OCI-LY7 (cell line): ENCODE measurements around the gene IL1RAPL1. TPM values are rescaled to one million over a fixed set of nuclear protein-coding genes. Genes with fewer than 3 reads are reported as not detected.

Experiments used
- BruUV-seq: library from RNA; stranded (reverse); fragments of 400-500 nt; replicated peaks from 2 replicates; lab custom pipeline; 2021; lab: Mats Ljungman, UMichigan
- CTCF ChIA-PET: fragments of 300-600 bp; sonication (Branson Sonifier 250); formaldehyde crosslinking; loops from one replicate; lab custom pipeline; 2022; ENCODE audit warnings: antibody characterized with exemption; ENCODE audit not compliant: unreplicated experiment; lab: Charles Lee
- POLR2A ChIA-PET: fragments of 300-600 bp; sonication (Branson Sonifier 250); formaldehyde crosslinking; loops from one replicate; lab custom pipeline; 2022; ENCODE audit warnings: antibody characterized with exemption; lab: Charles Lee
- DNase-seq: peaks from one replicate; pipeline ENCODE4 v3.0.0-alpha.2; 2015; ENCODE audit warnings: low spot score
- H2AFZ ChIP-seq: fragments of 200-600 bp; sonication (generic), shearing (Covaris generic); 2 replicates; pipeline ENCODE4 v1.6.1; 2014; ENCODE audit warnings: mild to moderate bottlenecking, antibody characterized with exemption, low read length, moderate library complexity
- H3K27ac ChIP-seq: fragments of 200-600 bp; sonication (generic); 2 replicates; pipeline ENCODE4 v1.5.1; 2014; ENCODE audit warnings: mixed run types, low read depth, mild to moderate bottlenecking, moderate library complexity, low read length, inconsistent platforms; ENCODE audit not compliant: poor library complexity, severe bottlenecking
- H3K36me3 ChIP-seq: fragments of 200-600 bp; sonication (generic); 2 replicates; pipeline ENCODE4 v1.6.1; 2014; ENCODE audit warnings: mild to moderate bottlenecking, antibody characterized with exemption, low read length, moderate library complexity, mixed read lengths; ENCODE audit not compliant: insufficient read depth
- H3K4me1 ChIP-seq: fragments of 200-600 bp; sonication (generic); 2 replicates; pipeline ENCODE4 v1.5.1; 2014; ENCODE audit warnings: mild to moderate bottlenecking, low read length; ENCODE audit not compliant: insufficient read depth, poor library complexity, severe bottlenecking
- H3K4me2 ChIP-seq: fragments of 200-600 bp; sonication (generic); 2 replicates; pipeline ENCODE4 v1.6.1; 2014; ENCODE audit warnings: mild to moderate bottlenecking, low read length
- H3K4me3 ChIP-seq: fragments of 200-600 bp; sonication (generic); 2 replicates; pipeline ENCODE4 v1.5.1; 2014; ENCODE audit warnings: mild to moderate bottlenecking, low read depth, low read length; ENCODE audit not compliant: poor library complexity, severe bottlenecking
- H3K79me2 ChIP-seq: fragments of 200-600 bp; sonication (generic); 2 replicates; pipeline ENCODE4 v1.6.1; 2016; ENCODE audit warnings: low read depth, mild to moderate bottlenecking, low read length, moderate library complexity, mixed read lengths; ENCODE audit not compliant: insufficient read depth
- H3K9me2 ChIP-seq: fragments of 200-600 bp; sonication (generic); 2 replicates; pipeline ENCODE4 v1.6.1; 2016; ENCODE audit warnings: mild to moderate bottlenecking, low read length, mixed read lengths; ENCODE audit not compliant: insufficient read depth
- H3K9me3 ChIP-seq: fragments of 200-600 bp; sonication (generic); 2 replicates; pipeline ENCODE4 v1.6.1; 2014; ENCODE audit warnings: mild to moderate bottlenecking, mixed run types, low read length, mixed read lengths
- H4K20me1 ChIP-seq: fragments of 200-600 bp; sonication (generic); 2 replicates; pipeline ENCODE4 v1.6.1; 2014; ENCODE audit warnings: mild to moderate bottlenecking, antibody characterized with exemption, low read length, moderate library complexity, mixed read lengths; ENCODE audit not compliant: insufficient read depth
- CTCF ChIP-seq: fragments of 200-600 bp; sonication (generic); conservative IDR thresholded peaks from 2 replicates; pipeline ENCODE4 v1.5.1; 2014; ENCODE audit warnings: mild to moderate bottlenecking, antibody characterized with exemption, low read length, moderate library complexity, mixed read lengths
- EZH2phosphoT487 ChIP-seq: fragments of 200-600 bp; sonication (generic); IDR thresholded peaks from 2 replicates; pipeline ENCODE4 v1.6.1; 2018; ENCODE audit warnings: low read depth, borderline replicate concordance, mild to moderate bottlenecking, mixed run types, antibody characterized with exemption, low read length, moderate library complexity, mixed read lengths
- intact Hi-C: fragments of 100-400 bp; cut with micrococcal nuclease; formaldehyde crosslinking; loops from one replicate; pipeline ENCODE4 v1.10.0; 2022; ENCODE audit not compliant: unreplicated experiment
- total RNA-seq, 2 experiments: library from RNA; depleted of rRNA in 1 of 2; stranded (reverse); fragments of >200 nt in 1 of 2; shearing (Covaris generic) in 1 of 2; gene quantifications; 2 replicates each; pipeline ENCODE4 v1.2.3, GENCODE V29; 2014 to 2022

Gene IL1RAPL1
- total RNA-seq, 2 experiments from 2014 or later, result not detected

- BruUV-seq, result no TSS peak
- no peaks in the 10 kb centered on the region for H4K20me1 ChIP-seq
- no peaks in the 10 kb centered on the region for H3K4me1 ChIP-seq
- no peak for DNase-seq
- ChIA-PET CTCF (no interaction called here), POLR2A (no interaction called here)
- TF ChIP-seq CTCF, result no peak
- no peak for TF ChIP-seq EZH2phosphoT487
- no peak overlapping the region for H3K4me2 ChIP-seq
- no peak overlapping the region for H3K27ac ChIP-seq
- H3K9me3 ChIP-seq, result no peaks in the 10 kb centered on the region
- H3K4me3 ChIP-seq, result no peak overlapping the region
- H3K79me2 ChIP-seq, result no peaks in the 10 kb centered on the region
- H2AFZ ChIP-seq, result no peak overlapping the region
- intact Hi-C loops, result no loop called here
- no peaks in the 10 kb centered on the region for H3K9me2 ChIP-seq
- H3K36me3 ChIP-seq, result no peaks in the 10 kb centered on the region
These were observed 834.8 kb downstream of the IL1RAPL1 start for GRCh38 chrX:29422034-29422433.

DNA sequence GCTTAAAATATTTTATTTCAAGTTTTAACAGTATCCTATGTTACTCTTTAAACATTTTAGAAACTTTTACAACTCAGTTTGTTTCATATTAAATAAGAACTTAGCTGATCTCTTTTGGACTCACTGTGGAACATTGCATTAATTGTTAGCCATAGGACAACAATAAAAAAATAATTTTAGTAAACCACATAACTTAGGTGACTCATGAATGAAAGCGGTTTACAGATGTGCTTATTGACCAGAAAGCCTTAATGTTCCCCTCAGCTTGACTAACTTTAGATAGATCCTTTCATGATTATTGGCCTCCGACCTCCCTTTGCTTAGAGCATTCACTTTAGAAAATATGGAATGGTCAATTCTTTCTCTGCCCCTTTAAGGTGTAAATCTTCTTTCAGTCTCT is 844.6 kb downstream of the IL1RAPL1 start:
- Histone ChIP-seq H4K20me1 (no peaks in the 10 kb centered on the region), H2AFZ (no peak overlapping the region), H3K4me3 (no peak overlapping the region), H3K36me3 (no peaks in the 10 kb centered on the region), H3K4me2 (no peak overlapping the region), H3K4me1 (no peaks in the 10 kb centered on the region), H3K9me2 (no peaks in the 10 kb centered on the region), H3K79me2 (no peaks in the 10 kb centered on the region), H3K27ac (no peak overlapping the region), H3K9me3 (no peaks in the 10 kb centered on the region)
- POLR2A ChIA-PET, result no interaction called here
- no peak for TF ChIP-seq CTCF
- TF ChIP-seq EZH2phosphoT487, result no peak
- no peak for DNase-seq
- BruUV-seq, result no TSS peak
- CTCF ChIA-PET, result no interaction called here
- intact Hi-C loops, result no loop called here

DNA sequence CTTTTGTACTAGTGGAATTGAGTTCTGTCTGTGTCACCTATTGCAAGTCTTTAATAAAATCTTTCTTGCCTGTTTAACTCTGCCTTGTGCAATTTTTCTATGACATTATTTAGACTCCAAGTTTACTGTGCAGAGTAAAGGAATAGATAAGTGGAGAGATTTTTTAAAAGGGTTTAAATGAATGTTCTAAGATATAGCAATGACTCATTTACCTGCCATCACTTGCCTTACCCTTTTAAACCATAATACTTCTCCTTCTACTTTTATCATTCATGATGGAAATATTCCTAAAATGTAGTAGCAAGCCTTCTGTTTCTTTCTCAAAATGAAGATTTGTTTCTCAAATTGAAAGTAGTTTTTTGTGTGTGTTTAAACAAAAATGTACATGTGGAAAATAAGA is 845.3 kb downstream of the IL1RAPL1 start:
- POLR2A ChIA-PET, result no interaction called here
- BruUV-seq, result no TSS peak

More for the DNA sequence above, 845.3 kb downstream of the IL1RAPL1 start:
- intact Hi-C loops, result no loop called here
- Histone ChIP-seq H3K27ac (no peak overlapping the region), H3K4me3 (no peak overlapping the region), H2AFZ (no peak overlapping the region), H3K9me2 (no peaks in the 10 kb centered on the region), H3K36me3 (no peaks in the 10 kb centered on the region), H3K4me2 (no peak overlapping the region), H3K4me1 (no peaks in the 10 kb centered on the region), H3K9me3 (no peaks in the 10 kb centered on the region), H4K20me1 (no peaks in the 10 kb centered on the region), H3K79me2 (no peaks in the 10 kb centered on the region)
- DNase-seq, result no peak
- TF ChIP-seq CTCF, result no peak
- TF ChIP-seq EZH2phosphoT487, result no peak
- CTCF ChIA-PET, result no interaction called here
